ENCODE results near the gene RTRAF. TPM values are rescaled to one million over a fixed set of nuclear protein-coding genes. Genes with fewer than 3 reads are reported as not detected.

RTRAF gene
- total RNA-seq, 3 donors from 2014 or later = 252 to 270 (median 270) TPM

DNA sequence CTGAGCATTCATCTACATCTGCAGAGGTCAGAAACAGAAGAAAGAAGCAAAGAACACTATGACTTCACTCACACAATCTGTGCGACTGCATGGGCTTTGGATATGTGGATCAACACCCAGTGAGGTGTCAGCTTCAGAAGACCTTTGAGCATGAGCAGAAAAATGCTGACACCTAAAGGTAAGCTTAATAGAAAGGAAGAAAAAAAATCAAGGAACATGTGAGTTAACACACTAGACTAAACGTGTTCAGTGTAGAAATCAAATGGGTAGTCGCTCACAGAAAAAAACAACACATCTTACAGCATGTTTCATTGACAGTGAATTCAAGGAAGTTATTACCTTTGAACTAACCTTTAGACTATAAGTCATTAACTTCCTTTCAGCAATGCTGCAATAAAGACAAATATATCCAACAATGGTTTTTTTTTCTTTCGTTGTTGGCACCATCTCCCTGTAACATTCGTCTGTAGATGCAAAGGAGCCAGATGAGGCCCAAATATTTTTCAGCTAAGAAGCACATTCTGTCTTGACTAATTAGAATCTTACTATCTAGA is 30.9 kb downstream of the RTRAF start:
- no peak for ATAC-seq
- H3K36me3 Mint-ChIP-seq (ENCODE audit: insufficient read depth) = no peaks in the 10 kb centered on the region
- H3K27me3 Mint-ChIP-seq (ENCODE audit: low read depth) = peaks cover 2% of the 10 kb centered on the region
- H3K9me3 Mint-ChIP-seq = peaks cover 3% of the 10 kb centered on the region
- H3K4me1 Mint-ChIP-seq (ENCODE audit: low read depth) = peaks cover 26% of the 10 kb centered on the region
- DNase-seq = no peak
- no peak overlapping the region for H3K4me3 Mint-ChIP-seq

DNA sequence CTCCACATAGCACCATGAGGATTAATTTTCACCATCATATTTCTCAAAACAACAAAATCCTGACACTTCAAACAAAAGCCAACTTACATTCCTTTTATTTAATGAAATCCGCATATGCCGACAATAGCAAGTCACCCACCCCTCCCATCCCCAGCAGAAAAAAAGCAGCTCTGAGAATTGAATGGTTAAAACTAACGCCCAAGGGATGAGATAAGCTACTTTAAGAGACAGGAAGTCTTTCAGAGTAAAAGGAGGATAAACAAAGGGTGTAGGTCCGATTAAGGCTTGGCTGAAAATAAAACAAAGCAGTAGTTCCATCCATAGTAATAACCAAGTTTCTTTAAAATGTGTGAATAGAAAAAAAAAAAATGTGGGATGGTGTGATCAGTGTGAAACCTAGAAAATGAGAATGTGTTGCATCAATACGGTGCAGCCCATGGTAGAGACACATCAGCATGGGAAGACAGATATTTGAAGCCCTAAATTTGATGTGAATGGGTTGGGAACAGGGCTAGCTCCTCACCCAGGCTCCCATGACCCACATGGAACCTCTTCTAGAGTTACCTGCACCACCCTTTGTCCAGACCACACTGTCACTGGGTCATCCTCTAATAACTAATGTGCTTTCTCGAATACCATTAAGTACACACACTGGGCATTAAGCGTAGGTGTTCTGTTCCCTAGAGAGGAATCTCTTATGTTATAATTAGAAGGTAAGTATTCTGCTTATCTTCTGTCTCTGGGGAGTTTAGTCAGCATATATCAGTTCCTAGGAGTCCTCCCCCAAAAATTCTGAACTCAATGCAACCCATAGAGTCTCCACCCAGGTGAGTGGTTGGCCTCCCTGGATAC is 31.7 kb downstream of the RTRAF start:
- no peak for DNase-seq
- no peak overlapping the region for H3K4me3 Mint-ChIP-seq
- peaks cover 2% of the 10 kb centered on the region for H3K27me3 Mint-ChIP-seq (ENCODE audit: low read depth)
- H3K9me3 Mint-ChIP-seq = peaks cover 3% of the 10 kb centered on the region
- H3K36me3 Mint-ChIP-seq (ENCODE audit: insufficient read depth) = no peaks in the 10 kb centered on the region
- ATAC-seq = peak in 1 of 2 donors; percentile 47
- peaks cover 26% of the 10 kb centered on the region for H3K4me1 Mint-ChIP-seq (ENCODE audit: low read depth)

DNA sequence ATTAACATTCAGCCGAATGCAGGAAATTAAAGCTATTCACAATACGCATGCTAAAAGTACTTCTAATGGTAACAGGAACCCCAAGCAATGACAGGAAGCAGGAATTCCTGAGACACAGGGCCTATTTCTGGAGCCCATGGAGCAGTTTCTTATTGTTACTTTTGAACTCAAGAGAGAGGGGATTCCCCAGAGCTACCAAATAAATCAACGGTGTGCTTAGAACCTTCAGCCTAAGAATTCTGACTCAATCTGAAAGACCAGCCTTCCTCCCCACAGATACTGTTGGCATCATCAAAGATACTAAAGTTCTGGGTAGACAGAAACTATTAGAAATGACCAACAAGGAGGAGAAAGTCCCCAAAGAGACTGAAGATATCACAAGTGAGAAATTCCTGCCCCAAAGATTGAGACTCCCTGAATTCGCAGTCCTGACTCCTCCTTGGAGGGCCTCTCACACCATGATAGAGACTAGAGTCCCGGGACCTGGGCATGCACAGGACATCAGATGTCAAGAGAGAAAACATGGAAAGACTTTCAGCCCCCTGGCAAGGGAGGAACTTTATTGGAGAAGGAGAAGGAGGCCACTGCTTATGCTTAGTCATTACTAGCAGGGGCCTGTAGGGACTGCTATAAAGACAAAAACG is 32.7 kb downstream of the RTRAF start:
- ATAC-seq = peak; percentile 70 to 78
- Mint-ChIP-seq H3K27me3 (ENCODE audit: low read depth) (peaks cover under 1% of the 10 kb centered on the region), H3K36me3 (ENCODE audit: insufficient read depth) (no peaks in the 10 kb centered on the region), H3K4me1 (ENCODE audit: low read depth) (peaks cover 26% of the 10 kb centered on the region), H3K4me3 (no peak overlapping the region), H3K9me3 (peaks cover 3% of the 10 kb centered on the region)
- DNase-seq = no peak

DNA sequence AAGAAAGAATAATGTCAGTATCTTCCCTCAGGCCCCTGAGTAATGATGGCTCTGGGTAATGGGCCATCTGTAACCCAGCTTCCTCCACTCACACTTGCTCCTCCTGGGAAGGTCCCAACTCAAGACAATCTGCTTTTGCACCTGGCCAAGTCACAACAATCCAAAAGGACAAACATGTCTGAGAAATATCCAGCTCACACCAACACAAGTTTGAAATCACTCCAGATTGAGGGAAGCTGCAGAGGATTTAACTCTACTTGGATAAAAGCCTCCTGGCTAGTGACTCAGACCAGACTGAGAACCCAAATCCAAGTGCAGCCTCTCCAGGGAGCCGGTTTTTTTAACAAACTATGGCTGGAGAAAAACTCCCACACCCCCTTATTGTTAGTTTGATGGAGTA is 34.2 kb downstream of the RTRAF start:
- H3K4me3 Mint-ChIP-seq = no peak overlapping the region
- H3K36me3 Mint-ChIP-seq (ENCODE audit: insufficient read depth) = no peaks in the 10 kb centered on the region

DNA sequence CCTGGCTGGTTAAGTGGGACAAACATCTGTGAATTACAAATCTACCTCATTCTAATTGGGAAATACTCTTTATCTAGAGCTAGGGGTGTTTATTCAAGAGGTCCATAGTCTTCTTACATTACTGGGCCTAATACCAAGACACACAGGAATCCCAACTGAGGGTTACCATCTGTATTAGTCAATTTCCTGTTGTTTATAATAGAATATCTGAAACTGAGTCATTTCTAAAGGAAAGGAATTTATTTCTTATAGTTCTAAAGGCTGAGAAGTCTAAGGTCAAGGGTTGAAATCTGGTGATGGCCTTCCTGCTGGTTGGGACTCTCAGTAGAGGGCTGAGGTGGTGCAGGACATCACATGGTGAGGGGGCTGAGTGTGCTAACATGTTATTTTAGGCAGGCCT is 36.0 kb downstream of the RTRAF start:
- Mint-ChIP-seq H3K36me3 (ENCODE audit: insufficient read depth) (no peaks in the 10 kb centered on the region), H3K9me3 (peaks cover 3% of the 10 kb centered on the region), H3K4me3 (no peak overlapping the region), H3K4me1 (ENCODE audit: low read depth) (peaks cover 19% of the 10 kb centered on the region), H3K27me3 (ENCODE audit: low read depth) (no peaks in the 10 kb centered on the region)
- ATAC-seq (no peak), DNase-seq (no peak)

More for the DNA sequence above, 34.2 kb downstream of the RTRAF start:
- Mint-ChIP-seq H3K4me1 (ENCODE audit: low read depth) (peaks cover 26% of the 10 kb centered on the region), H3K27me3 (ENCODE audit: low read depth) (no peaks in the 10 kb centered on the region), H3K9me3 (peaks cover 3% of the 10 kb centered on the region)
- DNase-seq = no peak
- ATAC-seq = no peak

DNA sequence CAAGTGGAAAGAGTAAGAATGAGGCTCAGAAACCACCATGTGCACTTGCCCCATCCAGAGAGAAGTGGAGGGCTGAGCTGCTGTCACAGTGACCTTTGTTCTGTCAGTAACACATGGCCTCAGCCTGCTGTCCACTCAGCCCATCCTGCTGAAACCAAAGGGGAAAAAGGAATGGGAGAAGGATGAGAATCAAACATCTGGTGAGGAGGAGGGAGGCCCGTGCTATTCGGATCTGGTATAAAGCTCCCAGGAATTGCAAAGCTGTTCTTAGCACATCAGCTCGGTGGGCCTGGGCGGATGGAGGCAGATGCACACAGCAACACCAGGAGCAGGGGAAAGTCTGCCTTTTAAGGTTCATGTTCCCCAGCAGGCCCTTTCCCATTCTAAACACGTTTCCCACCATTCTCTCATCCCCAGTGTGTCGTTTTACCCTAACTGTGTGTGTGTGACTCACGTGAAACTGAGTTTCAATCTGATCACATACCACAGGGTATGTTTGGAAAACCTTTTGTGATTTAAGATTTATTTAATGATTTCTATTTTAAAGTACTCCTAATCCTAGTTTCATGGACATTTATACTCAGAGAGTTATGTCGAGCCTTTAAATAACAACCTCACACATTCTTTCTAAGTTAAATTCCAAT is 36.8 kb downstream of the RTRAF start:
- Mint-ChIP-seq H3K4me3 (no peak overlapping the region), H3K36me3 (ENCODE audit: insufficient read depth) (no peaks in the 10 kb centered on the region), H3K4me1 (ENCODE audit: low read depth) (peaks cover 12% of the 10 kb centered on the region), H3K9me3 (peaks cover 3% of the 10 kb centered on the region), H3K27me3 (ENCODE audit: low read depth) (no peaks in the 10 kb centered on the region)
- no peak for ATAC-seq
- no peak for DNase-seq

DNA sequence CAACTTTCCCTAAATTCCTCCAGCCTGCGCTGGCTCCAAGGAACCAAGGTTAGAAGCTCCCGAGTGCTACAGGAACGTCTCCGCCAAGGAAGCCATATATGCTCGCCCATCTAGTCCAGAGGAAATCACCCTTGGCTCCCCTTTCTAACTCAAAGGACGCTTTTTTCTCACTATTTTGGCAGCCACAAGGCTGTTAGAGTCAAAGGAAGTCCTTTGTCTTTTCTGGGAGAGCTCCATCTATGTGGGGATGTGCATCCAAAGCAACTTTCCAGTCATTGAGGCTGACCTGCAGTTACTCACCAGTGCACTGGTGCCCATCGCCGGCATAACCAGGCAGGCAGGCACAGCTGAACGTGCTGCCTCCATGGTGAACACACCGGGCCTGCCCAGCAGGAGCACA is 37.6 kb downstream of the RTRAF start:
- Mint-ChIP-seq H3K27me3 (ENCODE audit: low read depth) (no peaks in the 10 kb centered on the region), H3K4me3 (no peak overlapping the region), H3K4me1 (ENCODE audit: low read depth) (peaks cover 5% of the 10 kb centered on the region), H3K36me3 (ENCODE audit: insufficient read depth) (no peaks in the 10 kb centered on the region), H3K9me3 (peaks cover 3% of the 10 kb centered on the region)
- no peak for ATAC-seq
- DNase-seq = no peak

DNA sequence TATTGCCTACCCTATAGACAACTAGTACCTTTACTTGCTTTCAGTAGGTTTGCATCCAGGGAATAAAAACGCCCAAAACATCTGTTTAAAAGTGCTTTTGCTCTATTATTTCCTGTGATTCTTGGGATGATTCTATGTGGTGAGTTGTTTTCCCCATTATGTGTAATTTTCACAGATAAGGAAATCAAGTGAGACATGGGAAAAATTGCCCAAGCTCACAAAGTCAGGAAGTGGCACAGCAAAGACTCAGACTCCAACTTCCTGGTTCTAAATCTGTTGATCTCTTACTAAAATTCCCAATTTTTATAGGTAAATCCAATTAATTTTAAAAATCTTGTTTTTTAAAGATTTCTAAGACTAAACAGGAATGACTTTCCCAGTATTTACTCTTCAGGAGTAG is 40.5 kb downstream of the RTRAF start:
- DNase-seq = no peak
- Mint-ChIP-seq H3K27me3 (ENCODE audit: low read depth) (peaks cover 5% of the 10 kb centered on the region), H3K9me3 (no peaks in the 10 kb centered on the region), H3K4me3 (no peak overlapping the region), H3K4me1 (ENCODE audit: low read depth) (no peaks in the 10 kb centered on the region), H3K36me3 (ENCODE audit: insufficient read depth) (no peaks in the 10 kb centered on the region)
- ATAC-seq = no peak

DNA sequence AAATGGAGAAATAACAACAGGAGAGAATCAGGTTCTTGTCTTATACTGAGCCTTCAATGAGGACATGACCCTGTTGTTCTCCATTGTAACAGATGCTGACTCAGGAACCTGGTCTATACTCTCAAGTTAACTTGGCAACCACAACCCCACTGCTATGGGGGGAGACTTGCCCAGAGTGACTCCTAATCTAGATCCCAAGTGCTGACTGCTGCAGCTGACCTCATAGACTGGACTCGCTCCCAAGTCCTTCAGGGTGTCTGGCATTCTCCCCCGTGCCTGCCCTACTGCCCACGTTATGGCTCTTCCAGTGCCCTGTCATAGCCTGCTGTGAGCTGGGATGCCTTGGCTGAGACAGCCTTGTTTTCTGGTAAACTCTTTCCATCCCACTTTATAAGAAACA is 42.4 kb downstream of the RTRAF start:
- Mint-ChIP-seq H3K9me3 (peaks cover 4% of the 10 kb centered on the region), H3K27me3 (ENCODE audit: low read depth) (peaks cover 5% of the 10 kb centered on the region), H3K4me3 (no peak overlapping the region), H3K36me3 (ENCODE audit: insufficient read depth) (peaks cover 3% of the 10 kb centered on the region), H3K4me1 (ENCODE audit: low read depth) (no peaks in the 10 kb centered on the region)
- DNase-seq (no peak), ATAC-seq (no peak)

DNA sequence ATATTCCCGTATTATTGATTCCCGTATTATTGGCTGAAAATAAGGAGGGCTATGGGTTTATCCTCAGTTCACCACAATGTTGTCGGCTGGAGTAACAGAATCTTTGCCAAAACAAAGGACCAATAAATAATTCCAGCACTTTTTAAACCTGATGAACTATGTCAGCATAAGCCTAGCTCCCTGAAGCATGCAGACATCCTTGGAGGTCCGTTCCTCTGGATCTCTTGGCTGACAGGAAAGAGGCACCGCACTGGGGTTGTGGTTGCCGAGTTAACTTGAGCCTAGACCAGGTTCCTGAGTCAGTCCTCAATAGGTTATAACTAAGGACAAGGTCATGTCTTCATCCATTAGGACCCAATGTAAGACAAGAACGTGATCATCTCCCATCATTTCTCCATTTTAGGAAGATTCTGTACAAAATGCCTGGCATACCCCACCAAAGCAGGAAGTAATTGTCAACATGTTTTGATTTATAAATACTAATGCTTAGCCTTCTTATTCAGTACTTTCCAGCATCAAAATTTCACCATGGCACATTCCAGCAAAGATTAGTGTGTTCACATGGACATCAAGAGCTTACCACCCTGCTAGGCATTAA is 43.0 kb downstream of the RTRAF start:
- H3K4me1 Mint-ChIP-seq (ENCODE audit: low read depth) = no peaks in the 10 kb centered on the region

DNA sequence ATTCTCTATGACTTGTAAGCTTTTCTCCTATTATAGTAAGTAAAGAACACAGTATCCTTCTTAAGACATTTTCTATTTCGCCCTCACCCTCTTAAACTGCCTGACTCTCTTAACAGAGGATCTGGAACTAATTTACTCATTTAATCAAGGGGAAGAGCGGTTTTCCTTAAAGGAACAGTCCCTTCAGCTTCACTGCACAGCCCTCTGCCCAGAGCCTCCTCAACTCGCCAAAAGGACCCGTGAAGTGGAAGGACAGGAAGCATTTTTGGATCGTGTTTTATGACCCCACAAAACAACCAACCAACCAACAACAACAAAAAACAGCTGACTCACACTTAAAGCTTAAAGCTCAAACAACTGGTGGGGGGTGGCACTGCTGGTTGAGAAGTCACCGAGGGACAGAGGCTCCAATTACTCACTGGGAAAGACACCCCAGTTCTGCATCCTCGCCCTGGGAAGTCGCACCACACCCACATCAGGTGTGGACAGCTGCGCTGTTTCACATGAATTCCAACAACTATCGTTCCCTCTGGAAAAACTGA is 43.8 kb downstream of the RTRAF start:
- no peak overlapping the region for H3K4me3 Mint-ChIP-seq
- H3K4me1 Mint-ChIP-seq (ENCODE audit: low read depth) = no peaks in the 10 kb centered on the region
- H3K9me3 Mint-ChIP-seq = peaks cover 5% of the 10 kb centered on the region
- H3K36me3 Mint-ChIP-seq (ENCODE audit: insufficient read depth) = peaks cover 3% of the 10 kb centered on the region
- peaks cover 5% of the 10 kb centered on the region for H3K27me3 Mint-ChIP-seq (ENCODE audit: low read depth)
- ATAC-seq (no peak), DNase-seq (no peak)

More for the DNA sequence above, 43.0 kb downstream of the RTRAF start:
- no peak for ATAC-seq
- Mint-ChIP-seq H3K4me3 (no peak overlapping the region), H3K36me3 (ENCODE audit: insufficient read depth) (peaks cover 3% of the 10 kb centered on the region), H3K9me3 (peaks cover 5% of the 10 kb centered on the region), H3K27me3 (ENCODE audit: low read depth) (peaks cover 5% of the 10 kb centered on the region)
- no peak for DNase-seq

DNA sequence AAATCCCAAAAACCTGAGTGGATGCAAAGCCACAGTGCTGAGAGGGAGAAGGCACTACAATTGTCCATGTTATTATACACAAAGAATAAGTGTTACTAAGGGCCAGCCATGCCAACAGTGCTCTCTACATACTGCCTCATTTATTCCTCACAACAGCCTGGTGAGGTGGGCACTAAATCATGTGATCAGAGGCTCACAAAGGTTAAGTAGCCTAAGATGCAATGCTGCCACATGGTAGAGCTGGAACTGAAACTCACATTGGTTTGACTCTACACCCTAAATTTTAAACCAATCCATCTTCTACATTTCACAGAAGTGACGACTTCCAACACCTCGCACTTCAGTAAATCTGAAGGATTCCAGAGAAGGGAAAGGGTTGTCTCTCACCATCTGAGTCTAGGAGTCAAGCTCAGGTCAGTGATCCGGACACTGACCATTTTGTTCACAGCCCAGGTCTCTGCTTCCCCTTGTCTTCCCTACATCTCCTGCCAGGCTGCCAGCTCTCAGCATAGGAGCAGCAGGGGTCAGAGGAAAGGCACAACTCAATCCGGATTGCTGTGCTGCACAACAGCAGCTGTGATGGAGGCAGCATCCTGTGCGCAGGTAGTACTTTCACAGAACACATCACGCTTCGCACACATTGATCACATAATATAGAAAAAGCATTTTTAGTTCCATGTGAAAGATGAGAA is 49.9 kb downstream of the RTRAF start:
- Mint-ChIP-seq H3K9me3 (peaks cover 5% of the 10 kb centered on the region), H3K27me3 (ENCODE audit: low read depth) (no peaks in the 10 kb centered on the region), H3K36me3 (ENCODE audit: insufficient read depth) (peaks cover 3% of the 10 kb centered on the region), H3K4me1 (ENCODE audit: low read depth) (peaks cover 3% of the 10 kb centered on the region), H3K4me3 (no peak overlapping the region)
- DNase-seq (no peak), ATAC-seq (no peak)

DNA sequence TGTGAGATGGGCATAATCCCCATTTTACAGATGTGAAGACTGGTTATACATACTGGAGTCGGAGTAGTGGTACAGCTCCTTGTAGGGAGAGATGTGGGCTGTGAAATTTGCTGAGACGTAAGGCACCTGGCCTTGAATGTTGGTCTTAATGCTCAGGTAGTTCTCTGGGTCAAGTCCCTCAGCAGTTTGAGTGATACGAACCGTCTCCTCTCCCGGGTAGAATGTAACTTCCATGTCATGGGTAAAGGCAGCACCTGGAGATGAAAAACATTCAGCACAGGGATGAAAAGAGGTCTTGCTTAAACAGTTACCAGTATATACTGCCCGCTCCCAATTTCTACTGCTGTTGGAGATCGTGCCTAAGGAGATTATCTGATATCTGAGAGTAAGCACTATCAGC is 51.3 kb downstream of the RTRAF start:
- no peak overlapping the region for H3K4me3 Mint-ChIP-seq
- H3K9me3 Mint-ChIP-seq = peaks cover 5% of the 10 kb centered on the region
- DNase-seq = no peak
- peaks cover 11% of the 10 kb centered on the region for H3K4me1 Mint-ChIP-seq (ENCODE audit: low read depth)
- ATAC-seq = no peak
- no peaks in the 10 kb centered on the region for H3K27me3 Mint-ChIP-seq (ENCODE audit: low read depth)
- H3K36me3 Mint-ChIP-seq (ENCODE audit: insufficient read depth) = peaks cover 3% of the 10 kb centered on the region
